NCI-H774 (cell line): ENCODE data around the gene GSTO2.

Experiments used
- DNase-seq: peaks from one replicate; lab custom pipeline; 2025; lab: John Stamatoyannopoulos, UW

Gene GSTO2

DNA sequence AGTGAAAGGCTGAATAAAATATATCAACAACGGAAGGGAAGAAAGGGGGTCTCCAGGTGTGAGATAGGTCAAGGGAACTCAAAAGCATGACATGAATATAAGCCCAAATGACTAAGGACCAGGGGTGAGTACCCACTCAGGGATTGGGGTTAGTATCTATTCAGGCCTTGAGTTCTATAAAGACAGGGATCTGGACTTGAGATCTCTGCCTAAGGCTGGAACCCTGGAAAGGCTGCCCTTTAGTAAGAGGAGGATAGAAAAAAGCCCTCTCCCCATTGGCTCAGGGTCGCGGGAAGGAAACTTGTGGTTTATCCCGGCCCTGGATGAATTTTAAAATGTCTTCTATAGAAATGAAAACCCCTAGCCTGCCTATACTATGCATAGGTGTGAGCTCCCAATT, 71.7 kb downstream of the GSTO2 start:
- DNase-seq = no peak

DNA sequence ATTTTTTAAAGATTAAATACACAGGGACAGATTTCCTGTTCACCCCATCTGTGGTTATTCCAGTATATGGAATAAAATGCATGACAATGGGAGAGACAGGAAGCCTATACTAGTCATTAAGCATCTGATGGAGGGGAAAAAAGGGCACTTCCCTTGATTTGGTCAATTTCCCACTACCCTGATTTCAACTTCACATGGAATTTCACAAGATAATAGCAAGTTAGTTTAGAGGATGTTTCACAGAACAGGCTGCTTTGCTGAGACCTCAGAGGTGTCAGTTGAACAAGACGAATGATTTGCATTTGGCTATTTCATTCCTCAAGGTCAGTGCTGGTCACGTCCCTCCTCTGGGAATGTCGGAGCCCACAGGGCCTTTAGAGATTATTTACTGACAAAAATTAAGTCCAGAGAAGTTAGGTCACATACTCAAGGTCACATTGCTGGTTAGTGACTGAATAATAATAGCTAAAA, 74.0 kb downstream of the GSTO2 start:
- no peak for DNase-seq

DNA sequence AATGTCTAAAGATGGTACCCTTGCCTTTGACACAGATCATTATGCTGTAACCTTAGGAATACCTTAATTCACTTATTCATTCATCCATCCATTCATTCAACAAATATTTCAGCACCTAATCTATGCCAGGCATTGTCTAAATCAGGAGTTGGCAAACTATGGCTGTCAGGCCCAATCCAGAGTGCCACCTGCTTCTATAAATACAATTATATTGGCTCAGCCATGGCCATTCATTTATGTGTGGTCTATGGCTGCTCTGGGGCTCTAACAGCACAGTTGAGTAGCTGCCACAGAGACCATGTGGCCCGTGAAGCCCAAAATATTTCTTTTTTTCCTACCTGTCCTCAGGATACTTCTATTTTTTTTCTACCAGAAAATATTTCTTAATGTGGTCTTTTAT, 75.2 kb downstream of the GSTO2 start:
- DNase-seq = no peak

DNA sequence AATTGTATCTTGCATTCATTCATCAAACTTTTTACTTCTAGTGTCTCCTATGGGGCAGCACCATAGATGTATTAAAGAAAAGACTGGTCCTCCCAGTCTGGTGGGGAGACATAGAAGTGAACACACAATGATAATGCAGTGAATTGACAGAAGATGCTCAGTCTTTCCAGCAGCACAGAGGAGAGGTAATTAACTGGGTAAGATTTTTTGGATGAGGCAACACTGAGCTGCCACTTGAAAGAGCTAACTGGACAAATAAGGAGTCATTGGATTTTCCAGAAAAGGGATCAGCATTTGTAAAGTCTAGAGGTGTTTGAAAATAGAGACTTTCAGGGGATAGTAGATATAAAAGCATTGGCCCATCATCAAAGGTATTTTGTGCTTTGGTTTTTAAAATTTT, 76.5 kb downstream of the GSTO2 start:
- DNase-seq = no peak

DNA sequence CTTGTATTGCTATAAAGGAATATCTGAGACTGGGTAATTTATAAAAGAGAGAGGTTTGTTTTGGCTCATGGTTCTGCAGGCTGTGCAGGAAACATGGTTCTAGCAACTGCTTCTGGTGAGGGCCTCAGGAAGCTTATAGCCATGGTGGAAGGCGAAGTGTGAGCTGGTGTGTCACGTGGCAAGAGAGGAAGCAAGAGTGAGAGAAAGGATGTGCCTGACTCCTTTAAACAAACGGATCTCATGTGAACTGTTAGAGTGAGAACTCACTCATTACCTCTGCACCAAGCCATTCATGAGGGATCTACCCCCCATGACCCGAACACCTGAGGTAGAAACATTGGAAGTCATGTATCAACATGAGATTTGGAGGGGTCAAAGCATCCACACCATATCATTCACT, 77.0 kb downstream of the GSTO2 start:
- DNase-seq = no peak

DNA sequence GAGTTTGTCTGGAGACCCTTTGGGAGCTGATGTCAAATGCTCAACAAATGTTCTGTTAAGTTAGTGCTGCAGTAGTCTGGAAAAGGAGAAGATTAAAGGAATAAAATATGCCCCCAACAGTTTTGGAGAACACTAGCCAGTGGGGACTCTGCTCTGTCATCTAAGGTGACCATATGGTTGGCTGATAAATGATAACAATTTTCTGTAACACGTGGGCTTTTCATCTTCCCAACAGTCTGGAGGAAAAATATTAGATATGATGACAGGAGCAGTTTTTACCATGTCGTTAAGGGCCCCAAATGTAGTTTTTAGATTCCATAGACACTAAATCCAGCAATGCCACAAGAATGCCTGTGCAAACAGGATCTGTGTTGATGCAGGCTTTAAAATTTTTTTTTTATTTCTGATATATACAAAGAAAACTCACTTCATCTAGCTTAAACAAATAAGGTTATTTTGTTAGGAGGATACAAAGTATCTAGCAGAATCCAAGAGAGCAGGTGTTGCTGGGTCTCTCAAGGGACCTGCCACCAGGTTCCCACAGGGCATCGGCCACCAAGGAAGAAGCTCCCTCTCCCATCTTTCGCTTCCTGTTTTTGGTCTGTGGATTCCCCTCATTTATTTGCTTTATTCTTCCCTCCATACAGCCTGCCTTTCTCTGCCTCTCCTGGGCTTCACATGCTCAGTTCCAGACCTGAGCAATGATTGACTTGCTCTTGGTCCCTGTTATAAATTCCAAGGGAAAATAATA, 78.5 kb downstream of the GSTO2 start:
- no peak for DNase-seq

DNA sequence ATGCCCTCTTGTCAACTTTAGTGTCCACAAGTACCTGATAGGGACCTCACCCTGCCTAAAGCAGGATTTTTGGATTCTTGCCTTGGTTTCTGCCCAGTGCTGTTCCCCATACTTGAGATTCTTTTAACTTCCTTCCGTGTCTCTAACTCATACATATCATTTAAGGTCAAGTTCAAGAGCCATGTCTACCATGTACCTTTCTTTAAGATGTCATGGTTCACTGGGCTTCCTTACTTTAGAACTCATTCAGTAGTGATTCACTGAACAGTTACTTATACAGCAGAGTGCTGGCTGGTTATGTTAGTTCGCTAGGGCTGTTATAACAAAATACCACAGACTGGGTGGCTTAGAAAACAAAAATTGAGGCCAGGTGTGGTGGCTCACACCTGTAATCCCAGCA, 79.6 kb downstream of the GSTO2 start:
- DNase-seq = no peak

DNA sequence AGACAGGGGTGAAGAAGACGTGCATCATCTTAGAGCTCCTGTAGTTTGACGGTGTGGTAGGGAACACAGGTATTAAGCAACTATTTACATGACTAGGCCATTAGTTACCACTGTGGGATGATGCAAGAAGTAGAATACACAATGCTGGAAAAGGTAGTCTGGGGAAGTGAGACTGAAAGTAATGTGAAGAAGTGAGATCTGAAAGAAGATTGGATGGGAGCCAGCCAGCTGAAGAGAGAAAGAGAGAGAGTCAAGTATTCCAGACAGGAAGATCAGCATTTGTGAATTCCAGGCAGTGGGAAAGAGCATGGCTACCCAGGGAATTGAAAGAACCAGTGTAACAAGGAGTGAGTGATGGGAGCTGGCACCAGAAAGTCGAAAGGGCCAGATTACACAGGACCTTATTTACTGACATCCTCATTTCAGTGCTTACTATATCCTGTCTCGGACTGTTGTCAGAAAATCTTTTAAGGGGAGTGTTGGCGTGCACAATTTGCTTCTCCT, 80.7 kb downstream of the GSTO2 start:
- DNase-seq = no peak

DNA sequence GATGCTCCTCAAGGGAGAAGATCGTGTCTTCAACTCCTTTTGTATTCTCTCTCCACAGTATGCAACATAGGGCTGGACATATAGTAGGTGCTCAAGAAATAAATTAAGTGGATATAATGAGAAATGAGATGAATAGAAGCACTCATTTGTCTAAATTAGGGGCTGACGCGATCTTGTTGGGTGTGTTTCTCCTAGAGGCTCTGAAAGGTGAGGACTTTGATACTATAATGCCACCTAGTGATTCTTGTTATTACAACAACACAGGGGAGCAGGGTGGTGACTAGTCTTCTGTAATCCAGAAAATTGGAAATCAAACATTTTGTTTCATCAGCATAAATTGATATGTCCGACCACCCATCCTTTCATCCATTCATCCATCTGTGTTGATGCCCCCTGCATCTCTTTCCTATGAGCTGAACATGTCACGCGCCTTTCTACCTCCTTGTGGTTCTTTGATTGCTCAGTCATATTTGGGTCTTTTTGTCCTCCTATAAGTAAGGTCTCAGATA, 81.2 kb downstream of the GSTO2 start:
- peak; percentile 43 for DNase-seq

DNA sequence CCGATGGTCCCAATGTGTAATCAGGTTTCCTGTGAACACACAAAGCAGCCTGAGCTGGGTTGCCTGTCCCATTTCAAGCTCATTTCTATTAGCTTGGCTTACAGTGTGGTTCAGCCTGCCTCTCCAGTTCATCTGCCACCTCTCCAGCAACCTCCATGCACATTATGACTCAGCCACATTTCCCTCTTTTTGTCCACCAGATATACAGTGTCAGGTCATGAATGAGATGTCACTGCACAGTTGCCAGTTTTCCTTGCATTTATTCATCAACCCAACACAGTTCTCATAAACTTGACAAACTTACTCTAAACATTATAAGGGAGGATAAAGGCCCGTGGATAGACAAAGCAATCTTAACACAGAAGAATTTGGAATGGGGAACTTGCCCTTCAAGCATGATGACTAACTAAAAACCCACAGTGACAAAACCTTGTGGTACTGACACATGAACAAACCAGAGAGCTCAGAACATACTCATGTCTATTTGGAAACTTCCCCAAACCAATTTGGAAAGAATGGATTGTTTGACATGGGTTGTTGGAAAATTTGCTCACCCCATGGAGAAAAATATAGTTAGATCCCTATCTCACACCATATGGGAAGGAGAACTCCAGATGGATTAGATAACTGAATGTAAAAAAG, 82.2 kb downstream of the GSTO2 start:
- DNase-seq = no peak

DNA sequence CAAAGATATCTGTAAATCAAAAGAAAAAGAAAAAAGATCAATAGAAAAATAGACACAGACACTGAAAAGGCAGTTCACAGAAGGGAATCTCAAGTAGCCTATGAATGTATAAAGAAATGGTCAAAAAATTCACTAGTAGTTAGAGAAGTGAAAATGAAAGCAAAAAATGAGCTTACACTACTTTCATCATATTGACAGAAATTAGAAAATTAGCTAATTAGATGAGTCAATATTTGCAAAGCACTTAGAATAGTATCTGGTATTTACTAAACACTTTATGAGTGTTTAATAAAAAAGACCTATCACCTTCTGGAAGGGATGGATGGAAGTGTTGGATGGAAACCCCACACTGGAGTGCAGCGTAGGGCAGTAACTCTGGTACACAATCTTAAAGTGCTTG, 82.9 kb downstream of the GSTO2 start:
- peak; percentile 28 for DNase-seq

DNA sequence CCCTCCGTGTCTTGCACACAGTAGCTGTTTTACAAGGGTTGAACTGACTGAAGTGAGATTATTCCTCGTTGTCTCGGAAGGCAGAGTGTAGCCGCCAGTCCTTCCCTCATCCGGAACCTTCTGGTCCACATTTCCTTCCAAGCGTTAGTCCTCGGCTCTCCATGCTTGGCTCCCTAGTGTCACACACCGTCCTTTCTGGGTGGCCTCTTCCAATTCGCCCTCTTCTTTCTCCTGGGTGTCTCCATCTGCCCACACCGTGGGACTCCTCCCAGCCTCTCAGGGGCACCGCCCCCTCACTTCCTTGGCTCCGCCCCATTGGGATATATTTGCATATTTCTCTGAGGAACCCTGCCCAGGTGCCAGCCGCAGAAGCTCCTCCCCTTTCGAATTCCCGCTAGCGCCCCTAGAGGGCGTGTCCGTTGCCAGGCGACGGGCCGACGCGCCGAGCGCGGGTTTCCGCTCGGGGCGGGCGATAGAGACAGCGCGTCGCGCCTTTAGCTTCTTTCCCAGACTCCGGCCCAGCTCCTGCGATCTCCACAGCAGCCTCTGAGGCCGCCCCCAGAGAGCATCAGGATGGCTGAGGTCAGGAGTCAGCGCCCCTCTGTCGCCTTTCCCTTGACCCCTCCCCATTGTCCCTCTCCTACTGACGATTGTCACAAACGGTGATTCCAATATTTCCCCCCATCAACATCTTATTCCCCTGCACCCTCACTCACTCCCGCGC, 84.5 kb downstream of the GSTO2 start, which contains the start of gene CFAP58:
CFAP58 (plus strand) TSS at position 509 of the 724 bp plus-strand sequence; CDS start at position 574, 65 bp downstream.
- peak; percentile 59 for DNase-seq
